Spleen (tissue), 7 donors: Measurements from ENCODE around the gene TCN1.

ENCODE experiments used
- CTCF ChIP-seq, 11 experiments: fragments of 200-600 bp in 7 of 11; fragments of 450-650 bp in 4 of 11; sonication (generic) in 4 of 11; IDR thresholded peaks in 8 of 11; conservative IDR thresholded peaks in 3 of 11; 1 replicate in 7 of 11; 2 replicates in 4 of 11; pipeline versions ENCODE4 v1.4.0 to v1.8.0; 2016 to 2021; ENCODE audit warnings: antibody characterized with exemption in 11 of 11, inconsistent platforms in 4 of 11, mild to moderate bottlenecking in 1 of 11
- POLR2A ChIP-seq, 3 donors: fragments of 450-650 bp; IDR thresholded peaks; one replicate each; pipeline ENCODE4 v1.5.1; 2017; ENCODE audit warnings: antibody characterized with exemption in 3 of 3, mild to moderate bottlenecking in 1 of 3
- donor health status: DM: no; HTN: no; CAD: no; lungs with moderate emphysema.
- donor health status: DM: no; HTN: no; CAD: no.
- donor health status: DM: no; HTN: no; CAD: no.

- TF ChIP-seq POLR2A (IDR thresholded peaks at IDR 0.05) (no peak), CTCF (IDR thresholded peaks at IDR 0.05 in 8 of 11, conservative IDR thresholded peaks at IDR 0.05 in 3 of 11) (no peak)
Observed at GRCh38 chr11:59814021-59814420, 52.3 kb downstream of the TCN1 start.
